SK-N-SH treated with all-trans-retinoic acid at 6 μM for 48 hours (cell line): Measurements from ENCODE around the gene TTC33.

Experiments used
- ATAC-seq: fragments of 200-7000 bp; cut with Tn5 transposase; 3 replicates; pipeline ENCODE4 v1.9.1; 2020; ENCODE audit warnings: mild to moderate bottlenecking, moderate library complexity
- BACH2 ChIP-seq: fragments of 250-450 bp; sonication (Bioruptor Pico); IDR thresholded peaks from 2 replicates; pipeline ENCODE4 v1.9.0; 2021; ENCODE audit warnings: mild to moderate bottlenecking, borderline replicate concordance
- CREB5 ChIP-seq: fragments of 250-450 bp; sonication (Bioruptor Pico); IDR thresholded peaks from 2 replicates; pipeline ENCODE4 v1.5.1; 2020; ENCODE audit warnings: low read depth, mild to moderate bottlenecking, moderate library complexity
- CSRNP3 ChIP-seq: fragments of 250-450 bp; sonication (Bioruptor Pico); IDR thresholded peaks from 2 replicates; pipeline ENCODE4 v1.5.1; 2021; ENCODE audit warnings: mild to moderate bottlenecking, moderate library complexity
- ESRRG ChIP-seq: fragments of 250-450 bp; sonication (Bioruptor Pico); IDR thresholded peaks from 2 replicates; pipeline ENCODE4 v1.6.1; 2021; ENCODE audit warnings: mild to moderate bottlenecking
- GLIS3 ChIP-seq: fragments of 250-450 bp; sonication (Bioruptor Pico); IDR thresholded peaks from 2 replicates; pipeline ENCODE4 v1.5.0; 2020; ENCODE audit warnings: mild to moderate bottlenecking, moderate library complexity
- ISL1 ChIP-seq: fragments of 250-450 bp; sonication (Bioruptor Pico); IDR thresholded peaks from 2 replicates; pipeline ENCODE4 v2.1.2; 2022; ENCODE audit warnings: mild to moderate bottlenecking, moderate library complexity
- PATZ1 ChIP-seq: fragments of 250-450 bp; sonication (Bioruptor Pico); IDR thresholded peaks from 2 replicates; pipeline ENCODE4 v1.8.0; 2020; ENCODE audit warnings: mild to moderate bottlenecking, moderate library complexity, borderline replicate concordance
- POU6F1 ChIP-seq: fragments of 250-450 bp; sonication (Bioruptor Pico); IDR thresholded peaks from 2 replicates; pipeline ENCODE4 v1.8.0; 2021; ENCODE audit warnings: low read depth, mild to moderate bottlenecking, moderate library complexity, borderline replicate concordance
- PPARA ChIP-seq: fragments of 250-450 bp; sonication (Bioruptor Pico); IDR thresholded peaks from 2 replicates; pipeline ENCODE4 v1.5.0; 2020; ENCODE audit warnings: mild to moderate bottlenecking, borderline replicate concordance
- SNAI2 ChIP-seq: fragments of 250-450 bp; sonication (Bioruptor Pico); IDR thresholded peaks from 2 replicates; pipeline ENCODE4 v1.5.0; 2020; ENCODE audit warnings: mild to moderate bottlenecking, moderate library complexity
- TOX ChIP-seq: fragments of 250-450 bp; sonication (Bioruptor Pico); IDR thresholded peaks from 2 replicates; pipeline ENCODE4 v1.8.0; 2021; ENCODE audit warnings: mild to moderate bottlenecking, moderate library complexity, borderline replicate concordance
- TSHZ2 ChIP-seq: fragments of 250-450 bp; sonication (Bioruptor Pico); IDR thresholded peaks from 2 replicates; pipeline ENCODE4 v1.5.0; 2020; ENCODE audit warnings: mild to moderate bottlenecking, moderate library complexity
- ZC3H10 ChIP-seq: fragments of 250-450 bp; sonication (Bioruptor Pico); IDR thresholded peaks from 2 replicates; pipeline ENCODE4 v1.5.1; 2021; ENCODE audit warnings: mild to moderate bottlenecking, moderate library complexity
- ZFP3 ChIP-seq: fragments of 250-450 bp; sonication (Bioruptor Pico); IDR thresholded peaks from 2 replicates; pipeline ENCODE4 v1.5.0; 2020; ENCODE audit warnings: mild to moderate bottlenecking, moderate library complexity
- ZNF70 ChIP-seq: fragments of 450-650 bp; formaldehyde crosslinking; IDR thresholded peaks from 2 replicates; pipeline ENCODE4 v1.5.0; 2020; ENCODE audit warnings: mild to moderate bottlenecking, moderate library complexity

The TTC33 gene

GRCh38 chr5:40774623-40775022, 18.9 kb upstream of the TTC33 start (continued):
- TF ChIP-seq TSHZ2 (CRISPR knock-in tag): no peak
- no peak for TF ChIP-seq ESRRG (CRISPR knock-in tag)
- TF ChIP-seq ZFP3: no peak
- TF ChIP-seq POU6F1: no peak

GRCh38 chr5:40770764-40771163, 15.0 kb upstream of the TTC33 start:
- no peak for ATAC-seq
- TF ChIP-seq SNAI2 (CRISPR knock-in tag): no peak
- TF ChIP-seq BACH2 (CRISPR knock-in tag): no peak
- TF ChIP-seq ISL1 (CRISPR knock-in tag): no peak
- TF ChIP-seq TOX (CRISPR knock-in tag): no peak
- no peak for TF ChIP-seq ZNF70 (CRISPR knock-in tag)
- TF ChIP-seq TSHZ2 (CRISPR knock-in tag): no peak
- TF ChIP-seq ZC3H10 (CRISPR knock-in tag): no peak
- TF ChIP-seq CSRNP3 (CRISPR knock-in tag): no peak
- no peak for TF ChIP-seq POU6F1
- TF ChIP-seq PATZ1: no peak
- no peak for TF ChIP-seq PPARA (CRISPR knock-in tag)
- no peak for TF ChIP-seq CREB5 (CRISPR knock-in tag)

- TF ChIP-seq ISL1 (CRISPR knock-in tag) (0 out of 2 replicates have a peak, but pooled peaks have one; percentile 14), GLIS3 (no peak)
Observed at GRCh38 chr5:40762705-40763104, 6.9 kb upstream of the TTC33 start.

More at GRCh38 chr5:40762705-40763104, 6.9 kb upstream of the TTC33 start:
- no peak for ATAC-seq
